Body of pancreas (tissue), 4 donors: ENCODE results near the gene AP3M1.

Source experiments
- CTCF ChIP-seq, 7 experiments: fragments of 450-650 bp in 4 of 7; fragments of 200-600 bp in 3 of 7; sonication (generic) in 3 of 7; IDR thresholded peaks; one replicate each; pipeline ENCODE4 v1.5.1; 2016 to 2019; ENCODE audit warnings: antibody characterized with exemption in 7 of 7
- POLR2A ChIP-seq, 3 donors: fragments of 450-650 bp; IDR thresholded peaks; one replicate each; pipeline ENCODE4 v1.6.1; 2016; ENCODE audit warnings: antibody characterized with exemption in 3 of 3, mild to moderate bottlenecking in 2 of 3

GRCh38 chr10:74177140-74177677 is 26.6 kb upstream of the AP3M1 start:
- TF ChIP-seq CTCF (IDR thresholded peaks at IDR 0.05) (no peak), POLR2A (IDR thresholded peaks at IDR 0.05) (no peak)
